IPS-18a (cell line): ENCODE data around the gene TLR2.

Experiments
- H3K27ac ChIP-seq: one replicate; pipeline ENCODE4 v1.5.1; 2013; ENCODE audit warnings: low read length
- H3K27me3 ChIP-seq: one replicate; pipeline ENCODE4 v1.6.1; 2013; ENCODE audit warnings: mild to moderate bottlenecking, low read length; ENCODE audit not compliant: control insufficient read depth, insufficient read depth
- H3K36me3 ChIP-seq: one replicate; pipeline ENCODE4 v1.6.1; 2013; ENCODE audit warnings: low read depth, low read length; ENCODE audit not compliant: control insufficient read depth
- H3K4me1 ChIP-seq: one replicate; pipeline ENCODE4 v1.6.1; 2013; ENCODE audit warnings: low read depth, low read length; ENCODE audit not compliant: control insufficient read depth
- H3K4me3 ChIP-seq: one replicate; pipeline ENCODE4 v1.5.1; 2013; ENCODE audit warnings: low read length
- H3K9ac ChIP-seq: one replicate; pipeline ENCODE4 v1.6.1; 2013; ENCODE audit warnings: mild to moderate bottlenecking, low read length, moderate library complexity
- H3K9me3 ChIP-seq: one replicate; pipeline ENCODE4 v1.6.1; 2013; ENCODE audit warnings: low read depth, low read length; ENCODE audit not compliant: control insufficient read depth

The TLR2 gene

GRCh38 chr4:153646261-153646660, 37.8 kb upstream of the TLR2 start:
- no peak overlapping the region for H3K4me3 ChIP-seq
- H3K36me3 ChIP-seq, result no peaks in the 10 kb centered on the region
- no peaks in the 10 kb centered on the region for H3K9me3 ChIP-seq
- no peak overlapping the region for H3K9ac ChIP-seq
- H3K4me1 ChIP-seq, result peaks cover 4% of the 10 kb centered on the region
- H3K27me3 ChIP-seq, result no peaks in the 10 kb centered on the region
- H3K27ac ChIP-seq, result no peak overlapping the region

DNA sequence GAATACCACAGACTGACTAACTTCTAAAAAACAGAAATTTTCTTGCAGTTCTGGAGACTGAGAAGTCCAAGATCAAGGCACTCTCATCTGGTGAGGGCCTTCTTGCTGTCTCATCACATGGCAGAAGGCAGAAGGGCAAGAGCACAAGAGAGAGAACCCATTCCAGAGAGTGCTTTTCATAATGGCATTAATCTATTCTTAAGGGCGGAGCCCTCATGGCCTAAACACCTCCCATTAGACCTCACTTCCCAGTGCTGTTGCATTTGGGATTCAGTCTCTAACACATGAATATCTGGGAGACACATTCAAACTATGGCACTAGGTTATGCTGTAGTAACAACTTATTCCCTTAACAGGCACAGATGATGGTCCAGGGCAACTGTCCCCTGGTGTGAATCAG, 37.1 kb upstream of the TLR2 start:
- Histone ChIP-seq H3K36me3 (no peaks in the 10 kb centered on the region), H3K4me1 (peaks cover 7% of the 10 kb centered on the region), H3K9me3 (no peaks in the 10 kb centered on the region), H3K4me3 (no peak overlapping the region), H3K9ac (no peak overlapping the region), H3K27ac (no peak overlapping the region), H3K27me3 (no peaks in the 10 kb centered on the region)

- H3K9ac ChIP-seq, result no peak overlapping the region
- no peak overlapping the region for H3K4me3 ChIP-seq
- no peak overlapping the region for H3K27ac ChIP-seq
- H3K9me3 ChIP-seq, result no peaks in the 10 kb centered on the region
- H3K36me3 ChIP-seq, result no peaks in the 10 kb centered on the region
- H3K27me3 ChIP-seq, result no peaks in the 10 kb centered on the region
- H3K4me1 ChIP-seq, result peaks cover 7% of the 10 kb centered on the region
These were observed 36.1 kb upstream of the TLR2 start for GRCh38 chr4:153647975-153648374.

DNA sequence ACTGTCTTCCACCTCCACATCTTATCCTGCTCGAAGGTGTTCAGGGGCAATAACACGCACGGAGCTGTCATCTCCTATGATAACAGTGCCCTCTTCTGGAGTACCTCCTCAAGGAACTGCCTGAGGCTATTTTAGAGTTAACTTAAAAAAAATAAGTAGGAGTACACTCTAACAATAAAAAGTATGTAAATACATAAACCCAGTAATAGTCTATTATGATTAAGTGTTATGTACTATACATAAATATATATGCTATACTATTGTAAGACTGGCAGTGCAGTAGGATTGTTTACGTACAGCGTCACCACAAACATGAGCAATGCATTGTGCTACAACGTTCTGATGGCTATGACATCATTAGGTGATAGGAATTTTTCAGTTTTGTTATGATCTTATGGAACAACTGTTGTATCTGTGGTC, 34.5 kb upstream of the TLR2 start:
- Histone ChIP-seq H3K9me3 (no peaks in the 10 kb centered on the region), H3K4me3 (no peak overlapping the region), H3K36me3 (no peaks in the 10 kb centered on the region), H3K4me1 (peaks cover 7% of the 10 kb centered on the region), H3K27ac (no peak overlapping the region), H3K27me3 (no peaks in the 10 kb centered on the region), H3K9ac (no peak overlapping the region)

DNA sequence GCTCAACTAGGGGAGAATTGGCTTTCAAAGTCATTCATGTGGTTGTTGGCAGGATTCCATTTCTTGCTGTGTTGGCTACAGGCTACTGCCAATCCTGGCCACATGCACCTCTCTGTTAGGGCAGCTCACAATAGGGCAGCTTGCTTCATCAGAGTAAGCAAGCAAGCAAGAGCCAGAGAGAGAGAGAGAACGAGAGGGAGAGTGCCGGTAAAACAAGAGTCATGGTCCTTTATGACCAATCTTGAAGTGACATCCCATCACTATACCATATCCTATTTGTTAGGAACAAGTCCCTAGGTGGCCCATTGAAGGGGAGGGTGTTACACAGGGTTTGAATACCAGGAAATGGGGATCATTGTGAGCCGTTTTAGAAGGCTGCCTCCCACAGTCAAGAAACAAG, 33.0 kb upstream of the TLR2 start:
- Histone ChIP-seq H3K4me1 (peaks cover 7% of the 10 kb centered on the region), H3K36me3 (no peaks in the 10 kb centered on the region), H3K27ac (no peak overlapping the region), H3K27me3 (no peaks in the 10 kb centered on the region), H3K4me3 (no peak overlapping the region), H3K9ac (no peak overlapping the region), H3K9me3 (no peaks in the 10 kb centered on the region)

DNA sequence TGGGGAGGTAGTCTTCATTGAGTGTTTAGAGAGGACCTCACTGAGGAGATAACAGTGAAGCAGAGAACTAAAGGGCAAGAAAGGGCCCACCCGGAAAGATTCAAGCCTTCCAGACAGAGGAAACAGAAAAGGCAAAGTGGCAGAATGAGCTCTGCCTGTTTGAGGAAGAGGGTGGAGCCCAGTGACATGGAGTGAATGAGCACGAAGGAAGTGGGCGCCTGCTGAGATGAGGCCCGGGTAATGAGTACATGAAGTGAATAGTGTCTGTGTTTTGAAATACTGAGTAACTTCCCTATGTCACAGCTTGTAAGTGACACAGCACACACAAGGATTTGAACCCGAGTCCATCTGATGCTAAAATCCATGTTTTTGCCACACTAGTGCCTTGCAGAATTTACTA, 32.5 kb upstream of the TLR2 start:
- H3K36me3 ChIP-seq, result no peaks in the 10 kb centered on the region
- no peak overlapping the region for H3K9ac ChIP-seq
- peaks cover 7% of the 10 kb centered on the region for H3K4me1 ChIP-seq
- no peak overlapping the region for H3K4me3 ChIP-seq
- no peaks in the 10 kb centered on the region for H3K9me3 ChIP-seq
- H3K27me3 ChIP-seq, result no peaks in the 10 kb centered on the region
- H3K27ac ChIP-seq, result no peak overlapping the region

DNA sequence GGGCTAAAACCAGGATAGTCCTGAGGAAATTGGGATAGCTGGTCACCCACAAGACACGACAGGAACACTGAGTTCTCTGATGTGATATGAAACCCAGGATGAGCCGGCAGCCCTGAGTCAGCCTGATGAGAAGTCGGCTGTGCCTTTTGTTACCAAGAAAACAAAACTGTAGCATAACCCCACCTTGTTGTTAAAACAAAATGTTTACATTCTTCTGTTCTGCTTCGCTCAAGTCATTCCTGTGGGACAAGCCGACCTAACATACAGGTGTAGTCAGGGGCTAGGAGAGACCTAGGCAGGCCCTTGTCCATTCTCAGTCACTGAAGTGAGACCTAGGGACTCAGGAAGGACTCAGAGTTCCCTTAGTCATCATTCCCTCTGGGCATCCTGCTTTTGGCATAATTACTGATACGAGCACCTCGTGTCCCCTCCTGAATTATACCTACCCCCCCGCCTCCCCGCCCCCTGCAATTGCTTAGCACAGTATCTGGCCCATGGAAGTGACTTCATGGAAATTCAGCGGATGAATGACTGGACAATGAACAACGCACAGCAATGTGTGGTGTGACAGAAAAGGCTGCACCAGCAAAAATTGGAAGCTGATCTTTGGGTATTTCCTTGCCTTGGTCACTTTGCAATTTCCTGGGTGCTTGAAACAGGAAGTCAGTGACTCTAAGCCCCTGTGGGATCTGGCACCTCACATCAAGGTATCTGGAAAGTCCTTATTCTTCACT, 31.9 kb upstream of the TLR2 start:
- Histone ChIP-seq H3K9me3 (no peaks in the 10 kb centered on the region), H3K27me3 (no peaks in the 10 kb centered on the region), H3K9ac (no peak overlapping the region), H3K27ac (no peak overlapping the region), H3K36me3 (no peaks in the 10 kb centered on the region), H3K4me3 (no peak overlapping the region), H3K4me1 (peaks cover 7% of the 10 kb centered on the region)

GRCh38 chr4:153655002-153655541, 29.0 kb upstream of the TLR2 start:
- H3K27ac ChIP-seq, result no peak overlapping the region
- H3K27me3 ChIP-seq, result no peaks in the 10 kb centered on the region
- peaks cover 7% of the 10 kb centered on the region for H3K4me1 ChIP-seq
- H3K9me3 ChIP-seq, result no peaks in the 10 kb centered on the region
- H3K9ac ChIP-seq, result no peak overlapping the region
- H3K4me3 ChIP-seq, result no peak overlapping the region
- no peaks in the 10 kb centered on the region for H3K36me3 ChIP-seq

DNA sequence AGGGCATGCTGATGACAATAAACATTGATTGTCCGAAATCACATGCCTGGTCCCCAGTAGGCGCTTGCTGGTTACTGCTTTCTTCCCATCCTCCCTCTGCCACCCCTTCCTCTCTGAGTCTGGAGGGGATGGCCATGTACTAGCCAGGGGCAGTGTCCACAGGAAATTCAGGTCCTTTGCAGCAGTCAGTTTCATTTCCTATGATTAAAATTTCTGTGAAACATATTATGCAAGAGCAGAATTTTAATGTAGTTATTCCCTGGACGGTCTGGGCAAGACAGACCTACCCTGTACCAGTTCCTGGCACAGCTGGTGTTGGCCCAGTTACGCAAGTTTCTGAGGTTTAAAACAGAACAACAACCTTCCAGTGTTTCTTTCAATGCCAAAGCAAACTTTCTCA, 28.2 kb upstream of the TLR2 start:
- Histone ChIP-seq H3K27me3 (no peaks in the 10 kb centered on the region), H3K27ac (no peak overlapping the region), H3K4me3 (no peak overlapping the region), H3K9ac (no peak overlapping the region), H3K9me3 (no peaks in the 10 kb centered on the region), H3K36me3 (no peaks in the 10 kb centered on the region), H3K4me1 (peaks cover 6% of the 10 kb centered on the region)

- no peaks in the 10 kb centered on the region for H3K36me3 ChIP-seq
- no peak overlapping the region for H3K27ac ChIP-seq
- H3K9me3 ChIP-seq, result no peaks in the 10 kb centered on the region
- H3K27me3 ChIP-seq, result no peaks in the 10 kb centered on the region
- no peak overlapping the region for H3K4me3 ChIP-seq
- no peaks in the 10 kb centered on the region for H3K4me1 ChIP-seq
- H3K9ac ChIP-seq, result no peak overlapping the region
These were observed 22.8 kb upstream of the TLR2 start for GRCh38 chr4:153661215-153661822.

DNA sequence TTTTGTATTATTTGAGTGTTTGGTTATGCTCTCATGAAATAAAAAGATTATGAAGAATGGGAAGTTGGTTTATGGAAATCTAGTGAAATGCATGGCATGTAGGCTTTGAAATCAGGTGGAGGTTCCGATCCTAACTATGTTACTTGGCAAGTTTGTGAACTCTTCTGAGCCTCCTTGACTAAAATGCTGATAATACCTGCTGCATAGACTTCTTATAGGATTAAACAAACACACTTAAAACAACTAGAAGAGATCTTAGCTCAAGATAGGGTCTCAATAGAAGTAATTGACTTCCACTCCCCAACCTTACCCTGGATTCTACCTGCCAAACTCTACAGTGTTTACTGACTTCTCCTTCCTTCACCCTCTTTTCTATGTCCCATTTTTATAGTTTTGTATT, 22.2 kb upstream of the TLR2 start:
- no peak overlapping the region for H3K4me3 ChIP-seq
- no peaks in the 10 kb centered on the region for H3K27me3 ChIP-seq
- no peak overlapping the region for H3K9ac ChIP-seq
- H3K36me3 ChIP-seq, result no peaks in the 10 kb centered on the region
- no peak overlapping the region for H3K27ac ChIP-seq
- H3K9me3 ChIP-seq, result no peaks in the 10 kb centered on the region
- no peaks in the 10 kb centered on the region for H3K4me1 ChIP-seq

GRCh38 chr4:153663667-153664066, 20.4 kb upstream of the TLR2 start:
- no peak overlapping the region for H3K9ac ChIP-seq

More at GRCh38 chr4:153663667-153664066, 20.4 kb upstream of the TLR2 start:
- no peaks in the 10 kb centered on the region for H3K9me3 ChIP-seq
- H3K27ac ChIP-seq, result no peak overlapping the region
- H3K4me1 ChIP-seq, result no peaks in the 10 kb centered on the region
- H3K36me3 ChIP-seq, result no peaks in the 10 kb centered on the region
- no peak overlapping the region for H3K4me3 ChIP-seq
- no peaks in the 10 kb centered on the region for H3K27me3 ChIP-seq
